HG03575 (cell line): ENCODE results near the gene GADD45GIP1.
"Not testable (repeated sequence)": the region's sequence is repeated elsewhere in the genome, so short reads cannot be mapped to it uniquely, and the experiment has no call there.

ENCODE experiments used
- ATAC-seq: cut with Tn5 transposase; IDR thresholded peaks from one replicate; pipeline ENCODE4 v1.9.1; 2021; ENCODE audit not compliant: unreplicated experiment, insufficient number of reproducible peaks, low FRiP score; ENCODE audit errors: extremely low read depth

Gene GADD45GIP1

GRCh38 chr19:12930002-12930645 lies 26.9 kb downstream of the GADD45GIP1 start:
- ATAC-seq: no peak

GRCh38 chr19:12924621-12925310 lies 32.3 kb downstream of the GADD45GIP1 start:
- ATAC-seq: no peak

GRCh38 chr19:12922959-12923358 lies 34.1 kb downstream of the GADD45GIP1 start:
- no peak for ATAC-seq

GRCh38 chr19:12921047-12921446 lies 36.0 kb downstream of the GADD45GIP1 start:
- no peak for ATAC-seq

DNA sequence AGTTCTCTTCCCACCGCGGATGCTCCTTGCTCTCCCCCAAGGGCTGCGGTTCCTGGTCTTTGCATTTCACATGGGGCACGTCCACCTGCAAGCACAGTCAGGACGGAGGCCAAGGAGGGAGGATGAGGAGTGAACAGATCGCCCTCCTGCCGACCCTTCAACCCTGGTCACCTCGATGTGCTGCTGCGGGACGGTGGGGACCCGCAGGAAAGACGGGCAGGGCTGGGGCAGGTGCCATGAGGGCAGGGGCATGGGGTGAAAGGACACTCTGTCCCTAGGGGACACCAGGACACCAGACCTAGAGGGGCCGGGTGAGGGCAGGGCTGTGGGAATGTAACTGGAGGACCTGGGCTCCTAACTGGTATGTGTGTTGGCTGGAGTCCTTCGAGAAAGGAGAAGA lies 38.8 kb downstream of the GADD45GIP1 start:
- ATAC-seq: no peak

GRCh38 chr19:12915860-12916259 lies 41.2 kb downstream of the GADD45GIP1 start:
- not testable (repeated sequence) for ATAC-seq

DNA sequence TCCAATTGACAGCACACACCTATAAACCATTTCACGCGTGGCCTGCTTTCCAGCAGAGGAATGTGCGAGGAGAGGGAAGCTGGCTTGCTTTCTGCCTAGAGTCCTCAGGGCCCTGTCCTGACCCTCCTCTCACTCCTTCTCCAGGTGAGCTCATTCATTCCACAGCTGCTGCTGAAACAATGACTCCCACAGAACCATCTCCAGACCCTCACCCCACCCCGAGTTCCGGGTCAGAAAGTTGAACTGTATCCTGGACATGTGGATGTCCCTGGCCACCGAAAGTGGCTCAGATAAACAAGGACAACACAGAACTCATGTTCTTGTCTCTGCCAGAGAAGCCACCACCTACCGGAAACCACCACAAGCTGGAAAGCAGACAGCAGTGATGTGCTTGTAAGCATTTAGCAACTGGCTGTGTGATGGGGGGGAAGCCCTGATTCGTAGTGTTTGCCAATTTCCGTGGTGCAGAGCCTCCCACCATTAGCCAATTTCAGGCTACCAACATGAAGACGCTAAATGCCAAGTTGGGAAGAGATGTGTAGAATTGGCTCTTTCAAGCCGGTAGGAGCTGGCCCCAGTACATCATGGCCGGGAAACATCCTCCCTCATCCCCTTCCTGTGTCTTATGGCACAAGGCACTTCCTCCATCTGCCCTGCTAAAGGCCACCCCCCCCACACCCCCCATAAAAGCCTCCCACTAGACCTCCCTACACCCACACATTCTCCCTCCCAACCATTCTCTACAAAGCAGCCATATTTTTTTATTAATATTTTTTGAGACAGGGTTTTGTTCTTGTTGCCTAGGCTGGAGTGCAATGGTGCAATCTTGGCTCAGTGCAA lies 43.0 kb downstream of the GADD45GIP1 start:
- ATAC-seq: no peak

- no peak for ATAC-seq
Observed at GRCh38 chr19:12913011-12913561, 43.9 kb downstream of the GADD45GIP1 start.

DNA sequence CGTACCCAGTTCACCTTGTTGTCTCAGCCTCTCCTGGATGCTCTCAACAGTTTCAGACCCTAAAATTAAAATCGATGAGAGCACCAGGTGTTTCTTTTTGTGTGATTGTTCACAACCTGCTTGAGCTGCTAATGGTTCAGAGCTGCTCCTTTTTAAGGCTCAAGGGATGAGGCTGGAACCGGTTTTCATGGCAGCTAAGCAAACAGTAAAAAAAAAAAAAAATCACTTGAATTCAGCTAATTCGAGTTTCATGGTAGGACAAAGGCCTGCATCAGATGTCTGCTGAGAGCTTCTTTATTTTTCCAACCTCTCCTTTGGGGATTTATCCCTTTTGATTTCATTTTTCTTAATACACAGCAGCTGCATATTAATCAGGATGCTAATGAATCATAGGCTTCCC lies 44.5 kb downstream of the GADD45GIP1 start:
- ATAC-seq: no peak

DNA sequence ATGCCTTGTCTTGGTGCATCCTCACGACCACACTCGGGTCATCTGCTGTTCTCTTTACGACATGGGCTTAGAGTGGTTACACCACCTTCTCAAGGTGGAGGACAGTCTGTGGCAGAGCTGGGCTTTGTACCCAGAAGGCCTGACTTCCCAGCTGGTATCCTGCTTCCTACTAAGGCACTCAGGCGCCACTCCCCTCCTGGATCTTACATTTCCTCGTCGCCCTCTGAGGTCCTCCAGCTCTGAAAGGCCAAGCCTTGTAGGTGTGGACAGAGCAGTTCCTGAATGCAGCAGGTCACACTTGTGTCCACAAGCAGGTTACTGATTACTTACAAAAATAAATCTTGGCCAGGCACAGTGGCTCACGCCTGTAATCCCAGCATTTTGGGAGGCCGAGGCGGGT lies 49.9 kb downstream of the GADD45GIP1 start:
- no peak for ATAC-seq
